Tibial artery (tissue), 4 donors: ENCODE data around the gene PPP2R2C.

Experiments
- DNase-seq, 2 donors: peaks; one replicate each; pipeline ENCODE4 v3.0.0-alpha.2; 2019
- H3K27ac ChIP-seq, 2 donors: fragments of 200-600 bp; sonication (generic) in 1 of 2; 1 replicate in 1 of 2; 2 replicates in 1 of 2; pipeline ENCODE4 v1.5.1; 2018 to 2019; ENCODE audit warnings: mild to moderate bottlenecking in 1 of 2
- H3K27me3 ChIP-seq, 2 donors: fragments of 200-600 bp; sonication (generic) in 1 of 2; one replicate each; pipeline versions ENCODE4 v1.5.1 to v1.6.0; 2016 to 2019
- H3K36me3 ChIP-seq, 3 donors: fragments of 200-600 bp; sonication (generic) in 2 of 3; one replicate each; pipeline ENCODE4 v1.5.1; 2016 to 2019; ENCODE audit warnings: mild to moderate bottlenecking in 2 of 3
- H3K4me1 ChIP-seq, 4 donors: fragments of 200-600 bp; sonication (generic) in 2 of 4; 1 replicate in 3 of 4; 2 replicates in 1 of 4; pipeline ENCODE4 v1.5.1; 2016 to 2019
- H3K4me3 ChIP-seq, 2 donors: fragments of 200-600 bp; sonication (generic) in 1 of 2; 1 replicate in 1 of 2; 2 replicates in 1 of 2; pipeline ENCODE4 v1.5.1; 2018 to 2019; ENCODE audit warnings: mild to moderate bottlenecking in 2 of 2
- H3K9me3 ChIP-seq, 3 donors: fragments of 200-600 bp; sonication (generic) in 1 of 3; one replicate each; pipeline ENCODE4 v1.5.1; 2016 to 2019
- intact Hi-C: fragments of 100-400 bp; cut with DNase I; formaldehyde crosslinking; loops from one replicate; pipeline ENCODE4 v1.15.0; 2023; ENCODE audit warnings: low total_unique reads
- TF ChIP-seq, protein P1 (sequence below), 2 experiments: fragments of 200-600 bp in 1 of 2; fragments of 450-650 bp in 1 of 2; IDR thresholded peaks; one replicate each; pipeline ENCODE4 v1.5.1; 2017 to 2019; ENCODE audit warnings: antibody characterized with exemption in 2 of 2, mild to moderate bottlenecking in 1 of 2, moderate library complexity in 1 of 2

Gene PPP2R2C

DNA sequence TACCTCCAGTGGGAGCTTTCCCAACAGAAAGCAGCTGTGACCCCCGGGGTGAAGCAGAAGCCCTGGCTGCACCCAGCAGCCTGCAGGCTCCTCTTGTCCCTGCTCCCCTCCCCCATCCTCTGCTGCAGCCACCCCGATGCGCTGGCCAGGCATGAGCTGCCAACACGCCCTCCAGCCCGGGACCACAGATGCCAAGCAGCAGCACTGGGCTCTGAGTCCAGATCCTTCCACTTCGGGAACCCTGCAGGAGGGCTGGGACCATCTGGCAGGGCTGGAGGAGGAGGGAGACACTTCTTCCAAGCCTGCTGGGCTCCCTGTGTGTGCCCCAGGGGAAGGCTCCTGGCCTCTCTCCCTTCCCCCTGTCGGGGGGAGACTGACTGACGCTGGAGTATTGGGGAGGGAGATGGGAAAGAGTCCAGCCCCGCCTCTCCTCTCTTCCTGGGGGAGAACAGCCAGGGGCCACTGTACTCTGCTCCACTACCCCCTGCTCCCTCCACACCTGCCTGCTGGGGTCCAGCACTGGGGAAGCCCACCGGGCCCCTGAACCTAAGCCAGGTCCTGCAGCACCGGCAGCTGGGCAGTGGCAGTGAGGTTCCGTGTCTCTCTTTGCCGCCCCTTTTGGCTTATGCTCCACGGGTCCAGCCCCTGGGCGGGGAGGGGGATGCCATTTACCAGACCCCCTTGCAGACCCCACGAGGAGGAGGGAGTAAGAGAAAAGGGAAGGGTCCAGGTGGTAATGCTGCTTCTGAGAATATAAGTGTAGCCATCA, 55.7 kb downstream of the PPP2R2C start:
- Histone ChIP-seq H3K27ac (no peak overlapping the region), H3K4me1 (no peaks in the 10 kb centered on the region), H3K27me3 (peaks cover 0 to 38% of the 10 kb centered on the region in 2 donors), H3K4me3 (no peak overlapping the region), H3K36me3 (no peaks in the 10 kb centered on the region), H3K9me3 (no peaks in the 10 kb centered on the region)
- intact Hi-C loops: no loop called here
- DNase-seq: no peak
- TF ChIP-seq, protein P1, sequence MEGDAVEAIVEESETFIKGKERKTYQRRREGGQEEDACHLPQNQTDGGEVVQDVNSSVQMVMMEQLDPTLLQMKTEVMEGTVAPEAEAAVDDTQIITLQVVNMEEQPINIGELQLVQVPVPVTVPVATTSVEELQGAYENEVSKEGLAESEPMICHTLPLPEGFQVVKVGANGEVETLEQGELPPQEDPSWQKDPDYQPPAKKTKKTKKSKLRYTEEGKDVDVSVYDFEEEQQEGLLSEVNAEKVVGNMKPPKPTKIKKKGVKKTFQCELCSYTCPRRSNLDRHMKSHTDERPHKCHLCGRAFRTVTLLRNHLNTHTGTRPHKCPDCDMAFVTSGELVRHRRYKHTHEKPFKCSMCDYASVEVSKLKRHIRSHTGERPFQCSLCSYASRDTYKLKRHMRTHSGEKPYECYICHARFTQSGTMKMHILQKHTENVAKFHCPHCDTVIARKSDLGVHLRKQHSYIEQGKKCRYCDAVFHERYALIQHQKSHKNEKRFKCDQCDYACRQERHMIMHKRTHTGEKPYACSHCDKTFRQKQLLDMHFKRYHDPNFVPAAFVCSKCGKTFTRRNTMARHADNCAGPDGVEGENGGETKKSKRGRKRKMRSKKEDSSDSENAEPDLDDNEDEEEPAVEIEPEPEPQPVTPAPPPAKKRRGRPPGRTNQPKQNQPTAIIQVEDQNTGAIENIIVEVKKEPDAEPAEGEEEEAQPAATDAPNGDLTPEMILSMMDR (IDR thresholded peaks at IDR 0.05): no peak

DNA sequence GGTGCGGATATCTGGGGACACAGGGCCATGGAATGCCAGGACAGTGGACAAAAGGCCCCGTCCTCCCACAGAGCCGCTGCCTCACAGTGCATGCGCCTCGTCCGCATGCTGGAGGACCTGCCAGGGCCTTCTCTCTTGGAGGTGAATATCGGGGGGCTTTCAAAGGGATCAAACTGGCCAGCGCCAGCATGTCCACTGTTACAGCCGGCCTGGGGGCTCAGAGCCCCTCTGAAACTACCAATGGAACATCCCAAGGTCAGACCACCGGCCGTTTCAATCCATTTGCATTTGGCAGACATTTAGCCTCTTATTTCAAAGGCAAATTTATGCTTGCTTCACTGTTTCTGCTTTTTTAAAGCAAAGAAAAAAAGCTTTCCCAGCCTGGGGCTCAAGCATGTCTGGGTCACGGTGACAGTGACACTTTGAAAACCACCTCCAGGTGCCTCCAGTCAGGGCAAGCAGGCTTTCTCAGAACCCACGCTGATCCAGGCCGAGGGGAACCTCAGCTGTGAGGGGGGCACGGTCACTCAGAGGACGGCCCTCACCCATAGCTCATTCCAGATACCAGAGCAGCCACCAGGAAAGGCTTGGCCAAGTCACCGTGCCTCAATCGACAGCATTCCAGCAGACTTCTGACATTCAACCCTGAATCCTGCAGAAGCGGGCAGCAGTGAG, 57.2 kb downstream of the PPP2R2C start:
- Histone ChIP-seq H3K9me3 (no peaks in the 10 kb centered on the region), H3K27me3 (peaks cover 0 to 41% of the 10 kb centered on the region in 2 donors), H3K36me3 (no peaks in the 10 kb centered on the region), H3K4me3 (no peak overlapping the region), H3K4me1 (no peaks in the 10 kb centered on the region), H3K27ac (no peak overlapping the region)
- TF ChIP-seq, protein P1 (IDR thresholded peaks at IDR 0.05): no peak
- intact Hi-C loops: no loop called here
- no peak for DNase-seq

DNA sequence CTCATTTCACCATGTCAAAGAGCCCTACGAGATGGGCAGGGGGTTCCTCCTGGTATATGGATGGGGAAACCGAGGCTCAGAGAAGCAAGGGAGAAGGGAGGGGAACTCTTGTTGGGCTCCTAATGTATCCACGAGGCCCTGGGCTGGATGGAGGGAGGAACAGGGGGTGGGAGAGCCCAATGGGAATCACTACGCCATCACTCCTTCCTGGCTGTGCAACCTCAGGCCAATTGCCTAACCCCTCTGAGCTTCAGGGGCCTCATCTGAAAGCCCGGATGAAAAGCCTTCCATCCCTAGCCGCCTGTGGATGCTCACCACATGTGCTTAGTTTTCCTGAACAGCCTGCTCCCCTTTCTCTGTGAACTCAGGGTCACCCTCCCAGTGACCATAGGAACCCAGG, 57.8 kb downstream of the PPP2R2C start:
- Histone ChIP-seq H3K36me3 (no peaks in the 10 kb centered on the region), H3K4me3 (no peak overlapping the region), H3K9me3 (no peaks in the 10 kb centered on the region), H3K4me1 (no peaks in the 10 kb centered on the region), H3K27ac (no peak overlapping the region), H3K27me3 (peaks cover 0 to 41% of the 10 kb centered on the region in 2 donors)
- TF ChIP-seq, protein P1 (IDR thresholded peaks at IDR 0.05): no peak
- intact Hi-C loops: no loop called here
- no peak for DNase-seq

DNA sequence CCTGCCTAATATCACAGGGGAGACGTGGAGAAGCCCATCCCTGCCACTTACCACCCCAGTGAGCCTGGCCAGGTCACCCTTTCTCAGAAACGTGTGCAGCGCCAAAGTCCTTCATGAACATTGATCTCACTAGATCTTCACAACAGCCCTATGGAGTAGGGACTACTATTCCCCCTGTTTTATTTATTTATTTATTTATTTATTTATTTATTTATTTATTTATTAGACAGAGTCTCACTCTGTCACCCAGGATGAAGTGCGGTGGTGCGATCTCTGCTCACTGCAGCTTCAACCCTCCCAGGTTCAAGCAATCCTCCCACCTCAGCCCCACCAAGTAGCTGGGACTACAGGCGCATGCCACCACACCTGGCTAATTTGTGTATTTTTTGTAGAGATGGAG, 61.8 kb downstream of the PPP2R2C start:
- H3K27ac ChIP-seq: no peak overlapping the region
- peaks cover 0 to 28% of the 10 kb centered on the region in 2 donors for H3K27me3 ChIP-seq
- no peaks in the 10 kb centered on the region for H3K9me3 ChIP-seq
- no peaks in the 10 kb centered on the region for H3K4me1 ChIP-seq
- H3K36me3 ChIP-seq: no peaks in the 10 kb centered on the region
- H3K4me3 ChIP-seq: no peak overlapping the region
- TF ChIP-seq, protein P1 (IDR thresholded peaks at IDR 0.05): no peak
- intact Hi-C loops: no loop called here
- DNase-seq: no peak

DNA sequence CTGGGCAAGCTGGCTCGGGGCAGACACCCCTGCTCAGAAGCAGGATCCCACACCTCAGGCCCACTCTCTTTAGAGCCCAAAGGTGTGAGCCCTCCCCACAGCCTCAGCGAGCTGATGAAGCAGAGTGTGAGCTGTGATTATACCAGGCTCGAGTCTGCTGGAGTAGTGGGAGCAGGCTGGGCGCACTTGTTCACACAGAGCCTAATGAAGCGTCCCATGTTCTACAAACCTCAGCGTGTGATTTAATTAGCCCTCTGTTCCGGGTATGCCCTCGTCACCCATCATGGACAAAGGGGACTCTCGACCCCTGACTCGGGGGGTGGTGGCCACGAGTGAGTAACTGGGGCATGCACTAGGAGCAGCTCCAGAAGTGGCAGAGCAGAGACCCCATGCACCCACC, 62.3 kb downstream of the PPP2R2C start:
- H3K36me3 ChIP-seq: no peaks in the 10 kb centered on the region
- H3K4me1 ChIP-seq: no peaks in the 10 kb centered on the region
- H3K27ac ChIP-seq: no peak overlapping the region
- H3K9me3 ChIP-seq: no peaks in the 10 kb centered on the region
- TF ChIP-seq, protein P1 (IDR thresholded peaks at IDR 0.05): no peak
- peaks cover 0 to 28% of the 10 kb centered on the region in 2 donors for H3K27me3 ChIP-seq
- no peak overlapping the region for H3K4me3 ChIP-seq
- intact Hi-C loops: no loop called here
- DNase-seq: no peak
